GF-D8 (cell line): ENCODE data around the gene MORN5.

Experiments
- DNase-seq: peaks from one replicate; lab custom pipeline; 2025; lab: John Stamatoyannopoulos, UW

Gene MORN5

DNA sequence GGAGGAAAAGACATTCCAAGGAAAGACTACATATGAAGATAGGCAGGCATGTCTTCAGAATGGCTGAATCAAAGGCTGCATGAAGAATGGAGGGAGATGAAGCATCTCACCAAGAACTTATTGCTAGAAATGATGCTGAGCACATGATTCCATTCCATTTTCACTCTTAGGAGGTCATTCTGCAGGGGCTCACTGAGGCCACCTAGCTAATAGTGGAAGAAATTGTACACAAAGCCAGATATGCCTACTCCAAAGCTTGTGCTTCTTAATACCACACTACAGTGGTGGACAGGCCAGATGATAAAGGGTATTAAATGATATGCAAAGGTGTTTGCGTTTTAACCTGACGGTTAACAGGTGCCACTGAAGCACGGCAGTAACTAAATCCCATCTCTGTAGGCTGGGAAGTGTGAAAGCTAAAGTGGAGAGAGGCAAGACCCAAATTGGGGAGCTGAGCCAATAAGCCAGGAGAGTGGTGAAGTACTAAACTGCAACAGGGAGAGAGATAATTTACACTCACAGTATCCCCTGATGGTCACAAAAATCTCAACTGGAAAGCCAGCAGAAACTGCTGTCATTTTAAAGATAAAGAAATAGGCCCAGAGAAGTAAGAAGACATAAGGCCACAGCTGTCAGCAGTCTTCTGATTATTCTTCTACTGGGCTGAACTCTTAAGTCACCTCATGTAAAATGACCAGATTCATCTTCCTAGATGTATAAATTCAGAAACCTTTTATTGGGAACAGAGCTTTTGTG lies 14.7 kb upstream of the MORN5 start:
- no peak for DNase-seq

GRCh38 chr9:122145592-122145863 lies 14.2 kb upstream of the MORN5 start:
- no peak for DNase-seq

GRCh38 chr9:122151267-122151828 lies 8.4 kb upstream of the MORN5 start:
- no peak for DNase-seq

DNA sequence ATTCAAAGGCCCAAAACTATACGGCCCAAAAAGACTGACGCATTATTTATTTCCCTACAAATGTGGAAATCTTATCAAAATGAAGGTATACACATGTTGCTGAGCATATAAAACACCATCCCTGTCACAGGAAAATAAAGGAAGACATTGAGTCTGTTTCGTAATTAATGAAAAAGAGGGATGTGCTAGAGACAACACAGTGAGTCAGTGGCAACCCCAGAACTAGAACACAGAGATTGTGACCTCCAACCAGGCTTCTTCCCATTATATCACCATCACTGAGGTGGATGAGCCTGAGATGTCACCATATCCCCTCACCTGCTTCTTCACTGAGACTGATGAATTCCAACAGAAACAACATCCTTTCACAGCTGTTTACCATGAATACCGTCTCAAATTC lies 3.9 kb upstream of the MORN5 start:
- no peak for DNase-seq

DNA sequence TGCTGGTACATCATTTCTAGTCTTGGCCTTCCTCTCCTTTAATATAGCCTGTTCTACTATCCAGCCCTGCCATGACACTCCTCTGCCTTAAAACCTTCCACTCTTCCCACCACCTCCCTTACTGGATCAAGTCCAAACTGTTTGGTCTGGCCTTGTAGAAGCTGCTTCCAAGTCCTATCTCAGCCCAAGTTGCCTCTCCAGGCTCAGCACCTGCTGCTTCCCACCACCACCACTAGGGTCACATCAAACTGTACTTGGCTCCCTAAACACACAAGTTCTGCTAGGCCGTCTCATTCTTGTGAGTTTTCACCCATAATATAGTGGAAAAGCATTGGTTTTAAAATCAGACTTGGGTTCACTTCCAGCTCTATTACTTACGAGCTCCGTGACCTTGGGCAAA lies 1.5 kb upstream of the MORN5 start:
- no peak for DNase-seq

GRCh38 chr9:122159925-122160246 lies 178 bp downstream of the MORN5 start:
- DNase-seq = no peak

GRCh38 chr9:122162415-122162814 lies 2.7 kb downstream of the MORN5 start:
- no peak for DNase-seq

- no peak for DNase-seq
Measured at GRCh38 chr9:122164286-122164685, 4.6 kb downstream of the MORN5 start.

GRCh38 chr9:122168356-122168755 lies 8.6 kb downstream of the MORN5 start:
- DNase-seq = no peak

GRCh38 chr9:122172131-122172530 lies 12.4 kb downstream of the MORN5 start:
- DNase-seq = no peak

DNA sequence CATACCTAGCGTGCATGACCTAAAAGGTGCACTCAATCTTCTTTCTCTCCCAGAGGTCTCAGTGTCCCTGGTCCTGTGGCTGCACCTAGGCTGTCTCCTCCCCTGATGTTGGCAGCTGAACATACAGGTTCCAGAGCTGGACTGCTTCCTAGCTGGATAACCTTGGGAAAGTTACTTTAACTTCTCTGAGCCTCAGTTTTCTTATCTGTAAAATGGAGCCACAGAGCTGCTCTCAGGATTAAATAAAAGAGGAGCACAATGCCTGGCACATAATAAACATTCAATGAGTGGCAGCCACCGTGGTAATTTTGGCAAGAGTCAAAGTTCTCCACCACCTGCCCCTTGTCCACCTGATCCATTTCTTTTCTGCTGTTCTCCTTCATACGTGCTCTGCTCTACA lies 14.0 kb downstream of the MORN5 start:
- no peak for DNase-seq

DNA sequence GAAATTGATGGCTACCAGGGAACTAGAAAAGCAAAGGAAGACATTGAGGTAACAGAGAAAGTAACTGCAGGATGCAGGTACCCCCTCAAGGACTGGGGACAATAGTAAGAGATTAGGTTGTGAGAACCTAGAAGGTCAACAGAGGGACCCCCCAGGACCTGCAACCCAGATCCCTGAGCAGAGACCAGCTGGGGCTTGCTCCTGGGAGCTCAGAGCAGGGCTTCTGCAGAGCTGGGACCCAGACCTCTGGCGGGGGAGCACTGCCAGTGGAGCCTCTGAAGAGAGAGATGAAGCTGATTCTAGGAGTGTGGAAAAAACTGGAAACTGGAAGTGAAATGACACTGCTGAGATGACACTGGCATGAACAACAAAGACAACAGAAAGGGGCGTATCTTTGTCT lies 17.2 kb downstream of the MORN5 start:
- DNase-seq = no peak

- no peak for DNase-seq
Measured at GRCh38 chr9:122179054-122179689, 19.5 kb downstream of the MORN5 start.

DNA sequence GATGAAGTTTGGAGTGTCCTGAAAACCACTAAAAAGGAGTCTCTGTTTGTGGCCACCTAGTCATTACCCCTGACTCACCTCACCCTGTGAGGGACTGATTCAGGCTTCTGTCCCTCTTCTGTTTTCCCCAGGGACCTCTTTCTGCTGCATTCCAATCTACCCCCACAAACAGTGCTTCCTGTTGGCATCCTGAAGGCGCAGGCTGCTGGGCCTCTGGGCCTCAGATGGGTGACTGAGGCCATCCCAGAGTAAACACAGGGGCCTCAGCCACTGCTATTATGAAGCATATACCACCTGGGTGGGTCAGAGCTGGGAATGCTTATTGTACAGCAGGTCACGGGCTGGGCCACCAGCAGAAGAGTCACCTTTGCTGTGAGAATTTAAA lies 20.0 kb downstream of the MORN5 start:
- DNase-seq = no peak

- DNase-seq = no peak
Measured at GRCh38 chr9:122180633-122181032, 20.9 kb downstream of the MORN5 start.

GRCh38 chr9:122183501-122183900 lies 23.8 kb downstream of the MORN5 start:
- DNase-seq = no peak

DNA sequence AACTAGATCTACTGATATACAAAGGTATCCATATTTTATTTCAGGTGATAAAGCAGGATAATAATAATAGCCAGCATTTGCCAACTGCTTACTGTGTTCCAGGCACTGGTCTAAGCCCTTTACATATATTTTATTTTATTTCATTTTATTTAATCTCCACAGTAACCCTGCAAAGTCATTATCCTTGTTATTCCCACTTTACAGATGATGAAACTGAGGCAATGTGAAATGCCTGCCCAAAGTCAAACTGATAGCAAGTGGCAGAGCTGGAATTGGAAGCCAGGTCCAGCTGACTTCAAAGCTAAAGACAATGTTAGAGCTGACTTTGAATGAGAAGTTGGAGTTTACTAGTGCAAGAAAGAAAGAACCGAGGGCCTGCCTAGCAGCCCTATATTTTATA lies 24.8 kb downstream of the MORN5 start:
- DNase-seq = no peak

DNA sequence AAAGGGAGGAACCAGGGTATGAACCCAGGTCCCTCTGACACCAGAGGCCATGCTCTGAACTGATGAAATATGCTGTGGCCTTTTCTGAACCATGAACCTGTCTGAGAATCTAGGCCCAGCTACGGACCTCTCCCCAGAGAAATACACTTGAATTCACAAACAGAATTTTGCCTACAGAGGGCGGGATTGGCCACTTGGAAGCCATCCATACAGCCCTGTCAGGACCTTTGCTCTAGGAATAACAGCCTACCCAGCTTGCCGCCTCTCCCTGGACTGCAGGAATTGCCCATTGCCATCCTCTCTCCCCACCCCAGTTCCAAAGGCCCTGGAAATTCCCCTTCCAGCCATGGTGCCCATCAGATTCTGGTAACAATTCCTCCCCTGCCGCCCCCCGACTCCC lies 26.6 kb downstream of the MORN5 start:
- no peak for DNase-seq

DNA sequence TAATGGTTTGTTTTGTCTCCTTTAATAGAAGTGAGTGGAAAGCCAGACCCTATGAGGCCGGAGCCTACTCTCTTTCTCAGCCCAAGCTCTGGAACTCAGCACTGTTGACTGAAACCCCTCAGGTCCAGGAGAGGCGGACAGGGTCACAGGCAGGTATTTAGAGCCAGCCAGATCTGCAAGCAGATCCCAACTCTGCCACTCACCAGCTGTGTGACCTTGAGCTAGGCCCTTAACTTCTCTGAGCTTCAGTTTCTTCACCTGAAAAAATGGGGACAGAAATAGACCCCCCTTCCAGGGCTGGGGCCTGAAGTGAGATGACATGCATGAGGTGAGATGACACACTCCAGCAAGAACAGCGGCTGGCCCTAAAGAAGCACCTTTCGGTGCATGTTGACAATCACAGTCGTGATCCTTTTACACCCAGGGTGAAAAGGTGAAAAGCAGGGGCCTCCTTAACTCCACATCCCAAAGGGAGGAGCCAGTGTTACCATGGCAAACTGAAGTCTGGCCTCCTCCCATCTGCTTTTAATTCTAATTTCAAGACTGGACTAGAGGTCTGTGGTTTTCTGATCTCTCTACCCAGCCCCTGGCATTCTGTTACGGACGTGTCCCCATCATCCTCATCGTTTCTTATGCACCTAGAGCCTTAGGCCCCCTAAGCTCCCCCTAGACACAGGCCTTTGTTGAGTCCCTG lies 27.2 kb downstream of the MORN5 start:
- DNase-seq = no peak

GRCh38 chr9:122188369-122188768 lies 28.7 kb downstream of the MORN5 start:
- no peak for DNase-seq

- no peak for DNase-seq
Measured at GRCh38 chr9:122190597-122191381, 31.1 kb downstream of the MORN5 start.

GRCh38 chr9:122191584-122191983 lies 31.9 kb downstream of the MORN5 start:
- DNase-seq = no peak
